ENCODE measurements around the gene RBL2. TPM values are rescaled to one million over a fixed set of nuclear protein-coding genes. Genes with fewer than 3 reads are reported as not detected.

RBL2 gene
- polyA plus RNA-seq, 1 donor (not counting 4 experiments of a cell fraction or from before 2014, with no cell fraction given), result 44.6 TPM

GRCh38 chr16:53413864-53414263, 20.4 kb upstream of the RBL2 start:
- DNase-seq (ENCODE audit: low read depth, low spot score) (no peak), FAIRE-seq (no peak)
- H4K20me1 ChIP-seq (ENCODE audit: control insufficient read depth, extremely low read depth, insufficient read depth, low read length), result no peaks in the 10 kb centered on the region
- H3K27me3 ChIP-seq (ENCODE audit: control insufficient read depth, extremely low read depth, insufficient read depth, low read length), result no peaks in the 10 kb centered on the region
- H3K36me3 ChIP-seq (ENCODE audit: control insufficient read depth in 2 of 2, extremely low read depth in 1 of 2, insufficient read depth in 2 of 2, low read length in 2 of 2), result no peaks in the 10 kb centered on the region
- dilution Hi-C loops (cut with MboI; ENCODE audit: extremely low pct_ligation_motif_present, low sequenced_read_pairs), result no loop called here
- no peak for TF ChIP-seq EZH2 (IDR thresholded peaks at IDR 0.05; ENCODE audit: low read length)
- no peak for TF ChIP-seq CTCF (optimal IDR thresholded peaks at IDR 0.05 in 1 of 3, IDR thresholded peaks at IDR 0.05 in 1 of 3, conservative IDR thresholded peaks at IDR 0.05 in 1 of 3; ENCODE audit: extremely low read depth in 1 of 3, insufficient read depth in 2 of 3, low read length in 3 of 3)
- no peak overlapping the region for H2AFZ ChIP-seq (ENCODE audit: control insufficient read depth, low read length)
- peaks cover 3% of the 10 kb centered on the region for H3K4me1 ChIP-seq (ENCODE audit: control insufficient read depth, extremely low read depth, insufficient read depth, low read length)
- H3K9ac ChIP-seq (ENCODE audit: control insufficient read depth, extremely low read depth, insufficient read depth, low read length), result no peak overlapping the region
- H3K27ac ChIP-seq (ENCODE audit: control insufficient read depth, insufficient read depth, low read length), result no peak overlapping the region
- no peak overlapping the region for H3K4me2 ChIP-seq (ENCODE audit: control insufficient read depth, extremely low read depth, insufficient read depth, low read depth, low read length)
- H3K9me3 ChIP-seq (ENCODE audit: control insufficient read depth, low read depth, low read length), result no peaks in the 10 kb centered on the region
- H3K79me2 ChIP-seq (ENCODE audit: control insufficient read depth, insufficient read depth, low read length), result no peaks in the 10 kb centered on the region
- no peaks in the 10 kb centered on the region for H3K9me1 ChIP-seq (ENCODE audit: control insufficient read depth, extremely low read depth, insufficient read depth, low read length)
- no peak overlapping the region for H3K4me3 ChIP-seq (ENCODE audit: control insufficient read depth in 2 of 3, extremely low read depth in 1 of 3, insufficient read depth in 2 of 3, low read depth in 1 of 3, low read length in 3 of 3)

GRCh38 chr16:53414381-53414780, 19.9 kb upstream of the RBL2 start:
- no peaks in the 10 kb centered on the region for H4K20me1 ChIP-seq (ENCODE audit: control insufficient read depth, extremely low read depth, insufficient read depth, low read length)
- TF ChIP-seq EZH2 (IDR thresholded peaks at IDR 0.05; ENCODE audit: low read length), result no peak
- no peak for TF ChIP-seq CTCF (optimal IDR thresholded peaks at IDR 0.05 in 1 of 3, IDR thresholded peaks at IDR 0.05 in 1 of 3, conservative IDR thresholded peaks at IDR 0.05 in 1 of 3; ENCODE audit: extremely low read depth in 1 of 3, insufficient read depth in 2 of 3, low read length in 3 of 3)
- H3K4me1 ChIP-seq (ENCODE audit: control insufficient read depth, extremely low read depth, insufficient read depth, low read length), result peaks cover 3% of the 10 kb centered on the region
- no peak overlapping the region for H3K4me2 ChIP-seq (ENCODE audit: control insufficient read depth, extremely low read depth, insufficient read depth, low read depth, low read length)
- no peaks in the 10 kb centered on the region for H3K9me3 ChIP-seq (ENCODE audit: control insufficient read depth, low read depth, low read length)
- no peak overlapping the region for H2AFZ ChIP-seq (ENCODE audit: control insufficient read depth, low read length)
- H3K9me1 ChIP-seq (ENCODE audit: control insufficient read depth, extremely low read depth, insufficient read depth, low read length), result no peaks in the 10 kb centered on the region
- dilution Hi-C loops (cut with MboI; ENCODE audit: extremely low pct_ligation_motif_present, low sequenced_read_pairs), result no loop called here
- no peaks in the 10 kb centered on the region for H3K79me2 ChIP-seq (ENCODE audit: control insufficient read depth, insufficient read depth, low read length)
- no peak overlapping the region for H3K27ac ChIP-seq (ENCODE audit: control insufficient read depth, insufficient read depth, low read length)
- FAIRE-seq, result no peak
- no peak overlapping the region for H3K9ac ChIP-seq (ENCODE audit: control insufficient read depth, extremely low read depth, insufficient read depth, low read length)
- DNase-seq (ENCODE audit: low read depth, low spot score), result no peak
- H3K27me3 ChIP-seq (ENCODE audit: control insufficient read depth, extremely low read depth, insufficient read depth, low read length), result no peaks in the 10 kb centered on the region
- no peak overlapping the region for H3K4me3 ChIP-seq (ENCODE audit: control insufficient read depth in 2 of 3, extremely low read depth in 1 of 3, insufficient read depth in 2 of 3, low read depth in 1 of 3, low read length in 3 of 3)
- H3K36me3 ChIP-seq (ENCODE audit: control insufficient read depth in 2 of 2, extremely low read depth in 1 of 2, insufficient read depth in 2 of 2, low read length in 2 of 2), result no peaks in the 10 kb centered on the region
